Natural killer cell (primary cell): ENCODE measurements around the gene TMEM147. TPM values are rescaled to one million over a fixed set of nuclear protein-coding genes. Genes with fewer than 3 reads are reported as not detected.

Experiments
- ATAC-seq, 3 donors: fragments of 150-1000 bp in 2 of 3; fragments of 200-7000 bp in 1 of 3; cut with Tn5 transposase; 1 replicate in 1 of 3; 2 replicates in 2 of 3; pipeline ENCODE4 v1.10.0; 2021; ENCODE audit warnings: mild to moderate bottlenecking in 2 of 3, moderate library complexity in 2 of 3
- DNase-seq, 2 donors: peaks; one replicate each; pipeline versions ENCODE4 v3.0.0 to v3.0.0-alpha.2; 2013 to 2021; ENCODE audit warnings: mixed read lengths in 1 of 2
- H3K27ac ChIP-seq: one replicate; pipeline ENCODE4 v1.5.1; 2013; ENCODE audit warnings: mild to moderate bottlenecking, low read length
- H3K27me3 ChIP-seq: one replicate; pipeline ENCODE4 v1.6.1; 2013; ENCODE audit warnings: low read length; ENCODE audit not compliant: control insufficient read depth, insufficient read depth
- H3K36me3 ChIP-seq: one replicate; pipeline ENCODE4 v1.6.1; 2013; ENCODE audit warnings: low read length; ENCODE audit not compliant: control insufficient read depth, insufficient read depth
- H3K4me1 ChIP-seq: one replicate; pipeline ENCODE4 v1.6.1; 2013; ENCODE audit warnings: low read length; ENCODE audit not compliant: control insufficient read depth, insufficient read depth
- H3K4me3 ChIP-seq: one replicate; pipeline ENCODE4 v1.5.1; 2013; ENCODE audit warnings: low read length
- H3K9me3 ChIP-seq: one replicate; pipeline ENCODE4 v1.6.1; 2013; ENCODE audit warnings: low read length; ENCODE audit not compliant: control insufficient read depth, insufficient read depth
- H3K27ac Mint-ChIP-seq, 2 donors: one replicate each; pipeline ENCODE4 v1.8.0; 2022; ENCODE audit warnings: mild to moderate bottlenecking in 2 of 2, mixed read lengths in 2 of 2, moderate library complexity in 1 of 2
- H3K27me3 Mint-ChIP-seq, 2 donors: one replicate each; pipeline ENCODE4 v1.8.0; 2022; ENCODE audit warnings: low read depth in 2 of 2, mixed read lengths in 2 of 2
- H3K36me3 Mint-ChIP-seq: one replicate; pipeline ENCODE4 v1.8.0; 2022; ENCODE audit warnings: mixed read lengths
- H3K4me1 Mint-ChIP-seq, 2 donors: one replicate each; pipeline ENCODE4 v1.8.0; 2022; ENCODE audit warnings: mixed read lengths in 2 of 2
- H3K4me3 Mint-ChIP-seq: one replicate; pipeline ENCODE4 v1.8.0; 2022; ENCODE audit warnings: mild to moderate bottlenecking, moderate library complexity, mixed read lengths
- H3K9me3 Mint-ChIP-seq, 2 donors: one replicate each; pipeline ENCODE4 v1.8.0; 2022; ENCODE audit warnings: mixed read lengths in 2 of 2
- CTCF ChIP-seq: fragments of 200-600 bp; IDR thresholded peaks from one replicate; pipeline ENCODE4 v1.8.0; 2022; ENCODE audit warnings: antibody characterized with exemption
- WGBS: methylation state at CpG from one replicate; pipeline ENCODE4 v1.1.7; 2013; ENCODE audit warnings: missing lambda C conversion rate; ENCODE audit not compliant: insufficient coverage; 5-methylcytosine and 5-hydroxymethylcytosine counted together
- intact Hi-C: fragments of 100-400 bp; cut with micrococcal nuclease; formaldehyde crosslinking; loops from one replicate; pipeline ENCODE4 v1.14.2; 2022
- total RNA-seq, 4 donors: library from RNA; stranded (reverse); fragments of 120-200 nt in 1 of 4; gene quantifications; one replicate each; pipeline versions ENCODE4 v1.2.3 to v1.2.4, GENCODE V29; 2013 to 2022

Gene TMEM147
- total RNA-seq, 3 donors from 2014 or later (not counting 1 experiment from before 2014, with no cell fraction given), result 30.6 to 37.9 (median 31.2) TPM

- DNase-seq (no peak), ATAC-seq (no peak)
- Mint-ChIP-seq H3K9me3 (peaks cover 0 to 1% of the 10 kb centered on the region in 2 donors), H3K4me1 (no peaks in the 10 kb centered on the region), H3K27ac (no peak overlapping the region), H3K27me3 (peaks cover 21 to 33% of the 10 kb centered on the region in 2 donors), H3K4me3 (no peak overlapping the region), H3K36me3 (no peaks in the 10 kb centered on the region)
- Histone ChIP-seq H3K36me3 (no peaks in the 10 kb centered on the region), H3K27ac (no peak overlapping the region), H3K4me1 (no peaks in the 10 kb centered on the region), H3K9me3 (no peaks in the 10 kb centered on the region), H3K27me3 (no peaks in the 10 kb centered on the region), H3K4me3 (no peak overlapping the region)
- intact Hi-C loops, result no loop called here
- TF ChIP-seq CTCF, result no peak
- 86% methylated on average over 1 of the region's 1 CpG for WGBS
Measured at GRCh38 chr19:35582760-35583159, 37.3 kb downstream of the TMEM147 start.

- no peak within 1 kb of the TSS for H3K4me3 Mint-ChIP-seq
- Histone ChIP-seq H3K36me3 (no peaks in the 10 kb centered on the region), H3K9me3 (no peaks in the 10 kb centered on the region), H3K4me1 (no peaks in the 10 kb centered on the region), H3K27me3 (no peaks in the 10 kb centered on the region), H3K4me3 (no peak within 1 kb of the TSS), H3K27ac (no peak within 1 kb of the TSS)
- DNase-seq (peak in 1 of 2 donors; percentile 19), ATAC-seq (peak in 1 of 3 donors; percentile 68)
- TF ChIP-seq CTCF, result no peak
- H3K27me3 Mint-ChIP-seq, result peaks cover 19 to 25% of the 10 kb centered on the region in 2 donors
- no peaks in the 10 kb centered on the region for H3K36me3 Mint-ChIP-seq
- no peaks in the 10 kb centered on the region for H3K9me3 Mint-ChIP-seq
- H3K27ac Mint-ChIP-seq, result no peak within 1 kb of the TSS
- intact Hi-C loops, result loop anchor here (5.0 kb wide), 1 partner anchor 39 kb away; the partner anchor contains the start of gene TMEM147
- WGBS, result 36% methylated on average over 14 of the region's 16 CpGs
- H3K4me1 Mint-ChIP-seq, result no peaks in the 10 kb centered on the region
Measured at GRCh38 chr19:35585848-35586247, 40.4 kb downstream of the TMEM147 start, which contains the start of gene PMIS2. Gene PMIS2 (plus strand): TSS chr19:35586173. CDS start chr19:35586260, 87 bp downstream.

- intact Hi-C loops, result loop anchor here (5.0 kb wide), 1 partner anchor 40 kb away; the partner anchor contains the start of gene TMEM147
- H3K36me3 ChIP-seq, result no peaks in the 10 kb centered on the region
- H3K4me3 ChIP-seq, result no peak overlapping the region
- H3K4me3 Mint-ChIP-seq, result no peak overlapping the region
- H3K27ac Mint-ChIP-seq, result no peak overlapping the region
- no peaks in the 10 kb centered on the region for H3K27me3 ChIP-seq
- ATAC-seq (no peak), DNase-seq (no peak)
- no peaks in the 10 kb centered on the region for H3K9me3 ChIP-seq
- H3K4me1 Mint-ChIP-seq, result no peaks in the 10 kb centered on the region
- no peaks in the 10 kb centered on the region for H3K4me1 ChIP-seq
- WGBS, result 24% methylated on average over 1 of the region's 1 CpG
- TF ChIP-seq CTCF, result no peak
- no peak overlapping the region for H3K27ac ChIP-seq
- no peaks in the 10 kb centered on the region for H3K9me3 Mint-ChIP-seq
- H3K36me3 Mint-ChIP-seq, result no peaks in the 10 kb centered on the region
- peaks cover 19 to 25% of the 10 kb centered on the region in 2 donors for H3K27me3 Mint-ChIP-seq
Measured at GRCh38 chr19:35587321-35587720, 41.9 kb downstream of the TMEM147 start.

- H3K4me1 Mint-ChIP-seq, result no peaks in the 10 kb centered on the region
- no peak for ATAC-seq
- Histone ChIP-seq H3K9me3 (no peaks in the 10 kb centered on the region), H3K4me3 (no peak overlapping the region), H3K4me1 (no peaks in the 10 kb centered on the region), H3K27ac (no peak overlapping the region), H3K27me3 (no peaks in the 10 kb centered on the region), H3K36me3 (no peaks in the 10 kb centered on the region)
- H3K4me3 Mint-ChIP-seq, result no peak overlapping the region
- H3K27ac Mint-ChIP-seq, result no peak overlapping the region
- peaks cover 9 to 11% of the 10 kb centered on the region in 2 donors for H3K27me3 Mint-ChIP-seq
- H3K9me3 Mint-ChIP-seq, result no peaks in the 10 kb centered on the region
- H3K36me3 Mint-ChIP-seq, result no peaks in the 10 kb centered on the region
- 89% methylated on average over 3 of the region's 3 CpGs for WGBS
- TF ChIP-seq CTCF, result no peak
- DNase-seq, result no peak
- intact Hi-C loops, result loop anchor here (10.0 kb wide), 1 partner anchor 236 kb away; the partner anchor contains the start of gene FFAR3
Measured at GRCh38 chr19:35590875-35591274, 45.4 kb downstream of the TMEM147 start.
